H1 (cell line): ENCODE data around the gene IL18R1. TPM values are rescaled to one million over a fixed set of nuclear protein-coding genes. Genes with fewer than 3 reads are reported as not detected.

Source experiments
- CTCF ChIA-PET: fragments of 300-600 bp; sonication (Branson Sonifier 250); formaldehyde crosslinking; loops from one replicate; lab custom pipeline; 2021; ENCODE audit not compliant: partially characterized antibody; lab: Charles Lee
- POLR2A ChIA-PET: fragments of 300-600 bp; sonication (Branson Sonifier 250); formaldehyde crosslinking; loops from one replicate; lab custom pipeline; 2021; ENCODE audit warnings: inconsistent platforms; ENCODE audit not compliant: partially characterized antibody; lab: Charles Lee
- DNase-seq, 2 experiments: peaks; one replicate each; pipeline versions ENCODE4 v3.0.0 to v3.0.0-alpha.2; 2010 to 2022; ENCODE audit warnings: low spot score in 2 of 2, low read depth in 1 of 2, mixed read lengths in 1 of 2
- FAIRE-seq: peaks from 2 replicates; lab custom pipeline; 2011; peaks lifted over from hg19 to GRCh38; lab: Jason Lieb, UNC
- H2AFZ ChIP-seq: 2 replicates; pipeline ENCODE4 v1.8.1; 2012; ENCODE audit warnings: low read length, inconsistent platforms
- H2AK5ac ChIP-seq: 2 replicates; pipeline ENCODE4 v1.6.1; 2013; ENCODE audit warnings: low read depth, low read length
- H2BK120ac ChIP-seq: replicated peaks from 2 replicates; pipeline ENCODE3; 2013; ENCODE audit warnings: low read depth, low read length, inconsistent platforms
- H2BK12ac ChIP-seq: 2 replicates; pipeline ENCODE4 v1.6.1; 2013; ENCODE audit warnings: low read depth, low read length
- H2BK15ac ChIP-seq: 2 replicates; pipeline ENCODE4 v1.6.1; 2013; ENCODE audit warnings: low read length
- H2BK20ac ChIP-seq: 2 replicates; pipeline ENCODE4 v1.6.1; 2013; ENCODE audit warnings: low read length
- H2BK5ac ChIP-seq: 2 replicates; pipeline ENCODE4 v1.6.1; 2013; ENCODE audit warnings: low read depth, low read length
- H3K14ac ChIP-seq: 2 replicates; pipeline ENCODE4 v1.6.1; 2013; ENCODE audit warnings: inconsistent platforms; ENCODE audit not compliant: insufficient read length
- H3K18ac ChIP-seq: 2 replicates; pipeline ENCODE4 v1.6.1; 2013; ENCODE audit warnings: low read length; ENCODE audit errors: extremely low read depth
- H3K23ac ChIP-seq: 2 replicates; pipeline ENCODE4 v1.6.1; 2013; ENCODE audit warnings: inconsistent platforms; ENCODE audit not compliant: insufficient read length
- H3K23me2 ChIP-seq: 2 replicates; pipeline ENCODE4 v1.6.1; 2013; ENCODE audit warnings: low read depth, low read length
- H3K27ac ChIP-seq: 2 replicates; pipeline ENCODE4 v1.6.1; 2011; ENCODE audit warnings: low read depth, low read length, inconsistent platforms
- H3K27me3 ChIP-seq, 4 experiments: replicated peaks in 1 of 4; 1 replicate in 1 of 4; 2 replicates in 3 of 4; pipeline versions ENCODE4 v1.6.1 to v1.8.1; 2011 to 2013; ENCODE audit warnings: low read length in 3 of 4, mild to moderate bottlenecking in 3 of 4, inconsistent platforms in 2 of 4, mixed read lengths in 2 of 4, moderate library complexity in 1 of 4; ENCODE audit not compliant: control insufficient read depth in 3 of 4, insufficient read depth in 3 of 4; ENCODE audit errors: extremely low read depth in 1 of 4
- H3K36me3 ChIP-seq, 4 experiments: 2 replicates each; pipeline versions ENCODE4 v1.6.1 to v1.8.1; 2011 to 2013; ENCODE audit warnings: mild to moderate bottlenecking in 4 of 4, low read length in 3 of 4, moderate library complexity in 2 of 4, control low read depth in 1 of 4, inconsistent platforms in 1 of 4; ENCODE audit not compliant: insufficient read depth in 4 of 4, control insufficient read depth in 2 of 4
- H3K4ac ChIP-seq: replicated peaks from 2 replicates; pipeline ENCODE3; 2013; ENCODE audit warnings: low read length, low read depth, mixed read lengths, inconsistent platforms; ENCODE audit not compliant: insufficient read length
- H3K4me1 ChIP-seq, 4 experiments: replicated peaks in 1 of 4; 1 replicate in 1 of 4; 2 replicates in 3 of 4; pipeline versions ENCODE4 v1.6.1 to v1.8.1; 2011 to 2013; ENCODE audit warnings: low read length in 3 of 4, inconsistent platforms in 2 of 4, mixed read lengths in 1 of 4; ENCODE audit not compliant: insufficient read depth in 4 of 4, control insufficient read depth in 3 of 4
- H3K4me2 ChIP-seq, 2 experiments: 2 replicates each; pipeline versions ENCODE4 v1.6.1 to v1.8.1; 2011 to 2013; ENCODE audit warnings: low read depth in 2 of 2, low read length in 2 of 2, control low read depth in 1 of 2, inconsistent platforms in 1 of 2, mild to moderate bottlenecking in 1 of 2; ENCODE audit not compliant: insufficient read depth in 1 of 2
- H3K4me3 ChIP-seq, 4 experiments: fragments of 200-600, 300-600 bp in 1 of 4; sonication (generic), shearing (Covaris generic), sonication (Bioruptor Twin) in 1 of 4; 2 replicates each; pipeline versions ENCODE4 v1.5.1 to v1.8.1; 2011 to 2016; ENCODE audit warnings: low read length in 4 of 4, low read depth in 3 of 4, control low read depth in 2 of 4, inconsistent platforms in 2 of 4, mild to moderate bottlenecking in 2 of 4, mixed read lengths in 1 of 4, moderate library complexity in 1 of 4; ENCODE audit not compliant: insufficient read depth in 2 of 4; ENCODE audit errors: extremely low read depth in 1 of 4
- H3K56ac ChIP-seq: replicated peaks from 2 replicates; pipeline ENCODE3; 2013; ENCODE audit warnings: low read depth, mild to moderate bottlenecking, mixed read lengths, low read length, inconsistent platforms; ENCODE audit not compliant: insufficient read length
- H3K79me1 ChIP-seq: 2 replicates; pipeline ENCODE4 v1.6.1; 2013; ENCODE audit warnings: low read depth, low read length, control low read depth
- H3K79me2 ChIP-seq, 2 experiments: 2 replicates each; pipeline versions ENCODE4 v1.6.1 to v1.8.1; 2012 to 2013; ENCODE audit warnings: low read length in 2 of 2, mild to moderate bottlenecking in 2 of 2, inconsistent platforms in 1 of 2; ENCODE audit not compliant: insufficient read depth in 2 of 2, control insufficient read depth in 1 of 2
- H3K9ac ChIP-seq, 4 experiments: replicated peaks in 1 of 4; 1 replicate in 1 of 4; 2 replicates in 3 of 4; pipeline versions ENCODE4 v1.6.1 to v1.8.1; 2011 to 2013; ENCODE audit warnings: low read depth in 3 of 4, low read length in 3 of 4, control low read depth in 2 of 4, mild to moderate bottlenecking in 2 of 4, moderate library complexity in 2 of 4, inconsistent platforms in 1 of 4; ENCODE audit errors: extremely low read depth in 1 of 4
- H3K9me3 ChIP-seq, 2 experiments: 2 replicates each; pipeline versions ENCODE4 v1.6.1 to v1.8.1; 2012 to 2013; ENCODE audit warnings: mild to moderate bottlenecking in 2 of 2, moderate library complexity in 2 of 2, control low read depth in 1 of 2, inconsistent platforms in 1 of 2, low read depth in 1 of 2, low read length in 1 of 2, mixed read lengths in 1 of 2; ENCODE audit not compliant: insufficient read depth in 2 of 2
- H4K20me1 ChIP-seq, 2 experiments: replicated peaks in 1 of 2; 2 replicates each; pipeline versions ENCODE3 to v1.8.1; 2011 to 2013; ENCODE audit warnings: inconsistent platforms in 2 of 2, low read length in 2 of 2, mild to moderate bottlenecking in 1 of 2; ENCODE audit not compliant: insufficient read depth in 2 of 2, control insufficient read depth in 1 of 2
- H4K5ac ChIP-seq: 2 replicates; pipeline ENCODE4 v1.6.1; 2013; ENCODE audit warnings: low read length, low read depth, mixed read lengths, inconsistent platforms; ENCODE audit not compliant: insufficient read length
- H4K8ac ChIP-seq: 2 replicates; pipeline ENCODE4 v1.8.0; 2013; ENCODE audit warnings: mild to moderate bottlenecking, moderate library complexity, low read length, inconsistent platforms; ENCODE audit not compliant: insufficient read depth; ENCODE audit errors: extremely low read depth
- H4K91ac ChIP-seq: replicated peaks from 2 replicates; pipeline ENCODE3; 2013; ENCODE audit warnings: low read length, mixed read lengths, inconsistent platforms; ENCODE audit not compliant: insufficient read length
- BCL11A ChIP-seq, 2 experiments: IDR thresholded peaks; one replicate each; pipeline ENCODE4 v1.6.1; 2011; ENCODE audit warnings: low read depth in 2 of 2, low read length in 2 of 2, mild to moderate bottlenecking in 2 of 2
- KDM4A ChIP-seq: IDR thresholded peaks from one replicate; pipeline ENCODE4 v1.7.1; 2012; ENCODE audit warnings: low read depth, mild to moderate bottlenecking, moderate library complexity, low read length, inconsistent platforms; ENCODE audit not compliant: severe bottlenecking
- NANOG ChIP-seq: IDR thresholded peaks from 2 replicates; pipeline ENCODE4 v1.6.1; 2011; ENCODE audit warnings: low read length, low read depth, mild to moderate bottlenecking, inconsistent platforms; ENCODE audit not compliant: insufficient read depth, poor library complexity, severe bottlenecking
- POLR2AphosphoS5 ChIP-seq: IDR thresholded peaks from 2 replicates; pipeline ENCODE4 v1.6.1; 2011; ENCODE audit warnings: low read depth, low read length
- RBBP5 ChIP-seq: IDR thresholded peaks from 2 replicates; pipeline ENCODE4 v1.7.1; 2012; ENCODE audit warnings: low read depth, mild to moderate bottlenecking, inconsistent platforms, low read length, moderate library complexity, borderline replicate concordance
- RNF2 ChIP-seq: fragments of 200-900, 300-1000 bp; sonication (generic); IDR thresholded peaks from 2 replicates; pipeline ENCODE4 v1.7.1; 2016; ENCODE audit warnings: borderline replicate concordance, low read depth, mild to moderate bottlenecking, antibody characterized with exemption, low read length; ENCODE audit not compliant: poor library complexity, severe bottlenecking; ENCODE audit errors: missing control alignments
- SAP30 ChIP-seq: fragments of 300-600 bp; sonication (generic); IDR thresholded peaks from 2 replicates; pipeline ENCODE4 v1.7.1; 2012; ENCODE audit warnings: low read length, moderate library complexity, mild to moderate bottlenecking, inconsistent platforms; ENCODE audit not compliant: insufficient read depth, insufficient replicate concordance
- SRF ChIP-seq: IDR thresholded peaks from 2 replicates; pipeline ENCODE4 v1.6.1; 2011; ENCODE audit warnings: mild to moderate bottlenecking, low read depth, low read length, moderate library complexity
- WGBS, 2 experiments: shearing (Covaris generic) in 1 of 2; methylation state at CpG; one replicate each; pipeline versions ENCODE4 v1.1.6 to v1.1.7; 2013 to 2015; ENCODE audit warnings: low lambda C conversion rate in 2 of 2, mixed read lengths in 2 of 2, inconsistent platforms in 1 of 2, low coverage in 1 of 2, missing lambda C conversion rate in 1 of 2; ENCODE audit not compliant: insufficient replicate concordance in 2 of 2, insufficient coverage in 1 of 2, insufficient read length in 1 of 2; ENCODE audit errors: extremely low coverage in 1 of 2, missing lambda C conversion rate in 1 of 2; 5-methylcytosine and 5-hydroxymethylcytosine counted together
- polyA plus RNA-seq, 7 experiments: library from polyadenylated mRNA; depleted of rRNA in 3 of 7; stranded (reverse) in 5 of 7; unstranded in 2 of 7; fragments of >200 nt in 5 of 7; fragments of 200-250 nt in 2 of 7; gene quantifications; 1 replicate in 5 of 7; 2 replicates in 1 of 7; 4 replicates in 1 of 7; pipeline versions ENCODE4 v1.2.1 to v1.2.3, GENCODE V29; 2011 to 2013; ENCODE audit warnings: missing spikeins in 2 of 7, mixed read lengths in 2 of 7
- total RNA-seq: library from RNA; stranded (reverse); fragmentation: NEBNext Ultra II Directional; extraction: Animal tissue kit (Norgen Biotek cat#: 25700); gene quantifications from 2 replicates; pipeline ENCODE4 v1.2.1, GENCODE V29; 2021

Gene IL18R1
- total and polyA plus RNA-seq, 2 of the 8 experiments (the other 6 are each of a cell fraction or from before 2014, with no cell fraction given), result 0.54 TPM; not detected in 1

DNA sequence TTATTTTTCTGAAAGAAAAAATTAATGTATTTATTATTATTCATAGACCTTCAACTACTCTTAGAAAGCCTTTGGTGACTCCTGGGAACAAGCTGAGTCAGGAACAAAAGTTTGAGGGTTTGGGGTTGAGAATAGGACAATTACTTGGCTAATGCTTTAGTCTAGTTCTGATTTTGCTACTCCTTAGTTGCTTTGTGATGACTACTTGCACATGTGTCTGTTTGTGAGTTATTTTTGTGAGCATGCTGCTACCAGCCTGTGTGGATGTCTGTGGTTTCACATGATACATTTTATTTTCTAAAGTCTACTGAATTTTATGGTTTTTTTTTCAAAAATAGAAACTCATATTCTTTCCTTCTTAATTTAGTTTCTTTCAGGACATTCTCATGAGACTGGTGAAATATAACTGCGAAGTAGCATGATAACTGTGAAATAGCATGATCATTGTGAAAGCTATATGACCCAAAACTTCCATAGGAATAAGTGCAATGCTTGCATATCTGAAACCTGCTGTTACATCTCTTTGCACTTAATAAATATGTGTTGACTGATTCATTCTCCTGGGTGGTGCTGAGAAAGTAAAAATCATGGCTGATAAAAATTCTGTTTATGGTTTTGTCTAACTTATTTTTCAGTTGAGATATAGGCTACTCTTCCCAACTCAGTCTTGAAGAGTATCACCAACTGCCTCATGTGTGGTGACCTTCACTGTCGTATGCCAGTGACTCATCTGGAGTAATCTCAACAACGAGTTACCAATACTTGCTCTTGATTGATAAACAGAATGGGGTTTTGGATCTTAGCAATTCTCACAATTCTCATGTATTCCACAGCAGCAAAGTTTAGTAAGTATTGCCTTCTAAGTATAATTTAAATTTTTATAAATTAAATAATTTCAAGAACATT, 17.9 kb upstream of the IL18R1 start:
- CTCF ChIA-PET, result interaction anchor here (2.0 kb wide), 1 partner anchor 36 kb away, joined by 5 read pairs; no protein-coding TSS in a partner anchor
- H4K5ac ChIP-seq, result no peak overlapping the region
- no peak overlapping the region for H3K18ac ChIP-seq
- H4K91ac ChIP-seq, result no peak overlapping the region
- no peaks in the 10 kb centered on the region for H3K79me1 ChIP-seq
- H3K79me2 ChIP-seq, result no peaks in the 10 kb centered on the region
- no peak overlapping the region for H3K14ac ChIP-seq
- WGBS, 2 experiments, result 93% methylated on average over 3 of the region's 3 CpGs; no CpG with 5 or more reads in 1 of the 2 experiments
- no peak for TF ChIP-seq NANOG
- no peak for TF ChIP-seq RNF2
- no peak for TF ChIP-seq SRF
- TF ChIP-seq KDM4A, result no peak
- no peak for TF ChIP-seq POLR2AphosphoS5
- no peak for TF ChIP-seq RBBP5
- TF ChIP-seq BCL11A (IDR thresholded peaks at IDR 0.05; ENCODE audit: low read depth in 2 of 2, low read length in 2 of 2), result no peak
- TF ChIP-seq SAP30, result no peak
- no peak overlapping the region for H2AFZ ChIP-seq
- H4K20me1 ChIP-seq, result no peaks in the 10 kb centered on the region
- H3K27ac ChIP-seq, result no peak overlapping the region
- H3K9me3 ChIP-seq, result no peaks in the 10 kb centered on the region
- no peak overlapping the region for H2BK15ac ChIP-seq
- H3K23me2 ChIP-seq, result no peaks in the 10 kb centered on the region
- no peak overlapping the region for H3K56ac ChIP-seq
- no peak for DNase-seq
- no peak overlapping the region for H3K4ac ChIP-seq
- H3K9ac ChIP-seq, result no peak overlapping the region
- no peak overlapping the region for H2BK120ac ChIP-seq
- no peaks in the 10 kb centered on the region for H3K4me1 ChIP-seq
- H3K36me3 ChIP-seq, result no peaks in the 10 kb centered on the region
- no peak overlapping the region for H2AK5ac ChIP-seq
- POLR2A ChIA-PET, result no interaction called here
- no peak for FAIRE-seq
- H2BK20ac ChIP-seq, result no peak overlapping the region
- H4K8ac ChIP-seq, result no peak overlapping the region
- H2BK12ac ChIP-seq, result no peak overlapping the region
- H3K4me2 ChIP-seq, result no peak overlapping the region
- H3K4me3 ChIP-seq, result no peak overlapping the region
- H2BK5ac ChIP-seq, result no peak overlapping the region
- H3K27me3 ChIP-seq, result peaks cover 0 to 1% (median 0%) of the 10 kb centered on the region in 4 experiments; a peak in 1 of 7 replicates
- no peak overlapping the region for H3K23ac ChIP-seq
